Panc1 (cell line): ENCODE data around the gene MSH3. TPM values are rescaled to one million over a fixed set of nuclear protein-coding genes. Genes with fewer than 3 reads are reported as not detected.

Experiments
- ATAC-seq: fragments of 200-7000 bp; cut with Tn5 transposase; 2 replicates; pipeline ENCODE4 v1.9.1; 2020; ENCODE audit warnings: mild to moderate bottlenecking, moderate library complexity
- BruUV-seq: library from RNA; stranded (reverse); fragments of 400-500 nt; replicated peaks from 2 replicates; lab custom pipeline; 2021; lab: Mats Ljungman, UMichigan
- CTCF ChIA-PET: fragments of 300-600 bp; sonication (Branson Sonifier 250); formaldehyde crosslinking; loops from one replicate; lab custom pipeline; 2022; ENCODE audit warnings: antibody characterized with exemption; lab: Charles Lee
- POLR2A ChIA-PET: fragments of 300-600 bp; sonication (Branson Sonifier 250); formaldehyde crosslinking; loops from one replicate; lab custom pipeline; 2022; ENCODE audit warnings: antibody characterized with exemption; lab: Charles Lee
- DNase-seq: peaks from one replicate; pipeline ENCODE4 v3.0.0-alpha.2; 2010; ENCODE audit warnings: low read depth, low spot score
- H3K27ac ChIP-seq: 2 replicates; pipeline ENCODE4 v1.5.1; 2011; ENCODE audit warnings: mild to moderate bottlenecking, low read length, inconsistent platforms
- H3K27me3 ChIP-seq: fragments of 200-500 bp; sonication (Bioruptor generic); 2 replicates; pipeline ENCODE4 v1.6.0; 2014; ENCODE audit warnings: low read length, inconsistent platforms; ENCODE audit not compliant: control insufficient read depth, insufficient read depth
- H3K36me3 ChIP-seq: fragments of 200-500 bp; sonication (Bioruptor generic); 2 replicates; pipeline ENCODE4 v1.5.1; 2014; ENCODE audit warnings: inconsistent platforms, mild to moderate bottlenecking, low read length, moderate library complexity; ENCODE audit not compliant: control insufficient read depth, insufficient read depth
- H3K4me1 ChIP-seq: 2 replicates; pipeline ENCODE4 v1.5.1; 2011; ENCODE audit warnings: inconsistent platforms, mild to moderate bottlenecking, low read length, moderate library complexity; ENCODE audit not compliant: control insufficient read depth, insufficient read depth
- H3K4me3 ChIP-seq, 2 experiments: 2 replicates each; pipeline ENCODE4 v1.5.1; 2011 to 2012; ENCODE audit warnings: low read depth in 2 of 2, low read length in 2 of 2, mild to moderate bottlenecking in 2 of 2, inconsistent platforms in 1 of 2, moderate library complexity in 1 of 2
- H3K9me3 ChIP-seq: fragments of 200-500 bp; sonication (Bioruptor generic); 2 replicates; pipeline ENCODE4 v1.5.1; 2014; ENCODE audit warnings: low read depth, mild to moderate bottlenecking, inconsistent platforms, low read length, moderate library complexity; ENCODE audit not compliant: control insufficient read depth, insufficient read depth
- CTCF ChIP-seq: fragments of 450-650 bp; IDR thresholded peaks from 2 replicates; pipeline ENCODE4 v1.5.1; 2017; ENCODE audit warnings: mild to moderate bottlenecking
- POLR2AphosphoS5 ChIP-seq: IDR thresholded peaks from 2 replicates; pipeline ENCODE4 v1.6.1; 2012; ENCODE audit warnings: mild to moderate bottlenecking, low read depth, low read length, moderate library complexity
- REST ChIP-seq, 2 experiments: IDR thresholded peaks; 2 replicates each; pipeline ENCODE4 v1.6.1; 2011 to 2012; ENCODE audit warnings: low read depth in 2 of 2, control low read depth in 1 of 2, low read length in 1 of 2, mild to moderate bottlenecking in 1 of 2, moderate library complexity in 1 of 2; ENCODE audit not compliant: insufficient read depth in 1 of 2
- SIN3A ChIP-seq: IDR thresholded peaks from 2 replicates; pipeline ENCODE4 v1.6.1; 2012; ENCODE audit warnings: low read depth, mild to moderate bottlenecking, low read length, moderate library complexity, borderline replicate concordance; ENCODE audit not compliant: insufficient read depth
- TCF7L2 ChIP-seq: IDR thresholded peaks from 2 replicates; pipeline ENCODE4 v1.6.1; 2011; ENCODE audit warnings: mild to moderate bottlenecking, low read depth, low read length, inconsistent platforms
- in situ Hi-C: cut with HindIII; loops from 2 replicates; pipeline ENCODE4 v1.10.0; 2016; ENCODE audit warnings: low sequenced_read_pairs, low pct_unique_long_range_greater_than_20kb
- intact Hi-C: fragments of 100-400 bp; cut with micrococcal nuclease; formaldehyde crosslinking; loops from one replicate; pipeline ENCODE4 v1.10.0; 2022; ENCODE audit not compliant: unreplicated experiment
- total RNA-seq: library from RNA; stranded (reverse); gene quantifications from one replicate; pipeline ENCODE4 v1.2.1, GENCODE V29; 2021; ENCODE audit not compliant: unreplicated experiment

MSH3 gene
- total RNA-seq, 1 experiment from 2014 or later = 18.9 TPM

GRCh38 chr5:80798166-80798565 is 143.7 kb downstream of the MSH3 start:
- DNase-seq (no peak), ATAC-seq (no peak)
- ChIA-PET CTCF (no interaction called here), POLR2A (no interaction called here)
- Histone ChIP-seq H3K36me3 (0 out of 2 replicates have a peak, but pooled peaks cover under 1% of the 10 kb centered on the region), H3K4me3 (no peak overlapping the region), H3K27me3 (no peaks in the 10 kb centered on the region), H3K9me3 (no peaks in the 10 kb centered on the region), H3K27ac (no peak overlapping the region), H3K4me1 (no peaks in the 10 kb centered on the region)
- in situ Hi-C loops = no loop called here
- intact Hi-C loops = no loop called here
- TF ChIP-seq REST (IDR thresholded peaks at IDR 0.05; ENCODE audit: insufficient read depth in 1 of 2, low read depth in 2 of 2, low read length in 1 of 2) (no peak), SIN3A (no peak), POLR2AphosphoS5 (no peak), TCF7L2 (no peak), CTCF (no peak)
- no TSS peak for BruUV-seq

- DNase-seq (no peak), ATAC-seq (no peak)
- ChIA-PET POLR2A (no interaction called here), CTCF (interaction anchor here (0.7 kb wide), 1 partner anchor 1449 kb away, joined by 4 read pairs; no protein-coding TSS in a partner anchor)
- Histone ChIP-seq H3K9me3 (no peaks in the 10 kb centered on the region), H3K36me3 (no peaks in the 10 kb centered on the region), H3K27ac (no peak overlapping the region), H3K4me3 (no peak overlapping the region), H3K4me1 (no peaks in the 10 kb centered on the region), H3K27me3 (no peaks in the 10 kb centered on the region)
- in situ Hi-C loops (no loop called here), intact Hi-C loops (no loop called here)
- BruUV-seq = no TSS peak
- TF ChIP-seq SIN3A = no peak
- no peak for TF ChIP-seq TCF7L2
- no peak for TF ChIP-seq REST (IDR thresholded peaks at IDR 0.05; ENCODE audit: insufficient read depth in 1 of 2, low read depth in 2 of 2, low read length in 1 of 2)
- TF ChIP-seq CTCF = no peak
- no peak for TF ChIP-seq POLR2AphosphoS5
These were observed 144.2 kb downstream of the MSH3 start for GRCh38 chr5:80798633-80799032.
